Left hindlimb (tissue), 1 donor: ENCODE data around the gene TMEM121B.

Experiments used
- DNase-seq: peaks from one replicate; pipeline ENCODE4 v3.0.0-alpha.2; 2018

Gene TMEM121B

DNA sequence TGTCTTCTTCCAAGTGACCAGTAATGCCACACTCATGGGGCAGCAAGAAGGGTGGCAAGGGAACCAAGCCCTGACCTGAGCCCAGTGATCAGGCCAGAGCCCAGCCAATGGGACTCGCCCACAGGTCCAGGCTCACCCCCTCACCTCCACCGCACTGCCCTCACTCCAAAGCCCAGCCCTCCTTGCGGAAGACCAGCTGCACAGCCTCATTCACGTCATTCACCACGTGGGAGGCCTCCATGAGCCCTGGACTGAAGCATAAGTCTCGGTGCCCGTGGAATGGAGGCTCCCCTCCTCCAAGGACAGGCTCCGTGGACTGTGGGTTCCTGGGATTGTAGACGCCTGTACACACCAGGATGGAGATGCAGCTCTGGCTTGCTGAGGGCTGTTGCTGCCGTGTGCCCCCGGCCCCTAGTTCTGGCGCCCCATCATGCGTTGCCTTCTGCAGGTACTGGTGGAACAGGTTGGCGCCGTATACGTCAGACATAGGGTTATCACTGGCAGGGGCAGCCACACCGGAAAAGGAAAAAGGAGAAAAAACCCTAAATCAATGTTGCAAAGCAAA is 16.8 kb upstream of the TMEM121B start:
- no peak for DNase-seq

DNA sequence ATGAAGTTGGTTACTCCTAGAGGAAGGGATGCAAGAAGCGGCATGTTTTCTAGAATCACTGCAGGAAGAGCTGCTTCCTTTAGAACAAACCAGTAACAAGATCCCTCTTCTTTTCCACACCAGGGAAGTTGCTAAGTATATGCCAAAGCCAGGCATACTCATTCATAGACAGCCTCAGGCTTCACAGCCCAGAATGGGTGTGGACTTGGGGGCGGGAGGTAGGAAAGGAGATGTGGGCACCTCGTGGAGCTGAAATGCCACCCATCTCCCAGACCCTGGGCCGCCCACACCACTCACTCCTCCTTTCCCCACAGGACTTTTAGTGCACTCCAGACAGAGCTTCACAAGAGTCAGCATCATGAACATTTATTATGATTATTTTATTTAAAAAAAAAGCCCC is 16.0 kb upstream of the TMEM121B start:
- no peak for DNase-seq

DNA sequence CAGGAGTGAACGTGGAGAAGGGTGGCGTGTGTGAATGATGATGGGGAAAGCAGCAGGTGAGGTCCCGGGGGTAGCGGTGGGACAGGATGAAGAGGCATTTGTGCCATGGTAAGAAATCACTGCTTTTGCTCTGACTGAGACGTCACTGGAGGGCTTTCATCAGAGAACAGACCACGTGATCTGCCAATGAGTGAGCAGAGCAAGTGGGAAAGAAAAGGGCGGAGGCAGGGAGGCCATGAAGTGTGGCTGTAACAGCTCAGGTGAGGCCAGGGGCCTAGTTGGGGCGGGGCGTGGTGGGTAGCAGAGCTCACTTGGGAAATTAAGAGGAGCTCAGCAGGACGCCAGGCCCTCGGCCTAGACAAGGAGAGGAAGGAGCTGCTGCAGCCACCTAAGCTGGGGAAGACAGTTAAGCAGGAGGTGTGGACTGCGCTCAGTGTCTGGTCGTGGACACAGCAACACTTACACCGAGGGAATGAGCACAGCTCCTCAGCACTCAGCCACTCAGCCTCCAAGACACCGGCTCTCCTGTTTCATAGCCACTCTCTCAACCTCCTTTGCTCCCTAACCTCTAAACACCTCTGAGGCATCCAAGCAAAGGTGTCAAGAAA is 14.1 kb upstream of the TMEM121B start:
- DNase-seq, result no peak

DNA sequence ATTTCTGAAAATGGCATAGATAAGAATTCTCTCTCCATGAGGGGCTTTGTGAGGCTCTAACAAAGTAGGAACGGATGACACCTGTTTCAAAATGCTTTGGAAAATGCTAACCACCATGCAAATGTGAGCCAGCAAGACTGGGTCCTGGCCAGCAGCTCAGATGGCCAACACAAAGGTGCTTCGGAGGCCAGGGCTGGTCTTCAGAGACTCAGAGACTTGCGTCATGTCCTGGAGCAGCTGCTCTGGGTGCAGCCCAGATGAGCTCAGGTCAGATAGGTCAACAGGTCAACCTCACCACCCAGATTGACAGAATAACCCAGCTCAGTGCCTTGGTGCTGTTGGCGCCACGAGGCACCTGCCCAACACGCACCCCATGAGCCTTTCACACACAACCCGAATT is 12.0 kb upstream of the TMEM121B start:
- DNase-seq, result no peak

DNA sequence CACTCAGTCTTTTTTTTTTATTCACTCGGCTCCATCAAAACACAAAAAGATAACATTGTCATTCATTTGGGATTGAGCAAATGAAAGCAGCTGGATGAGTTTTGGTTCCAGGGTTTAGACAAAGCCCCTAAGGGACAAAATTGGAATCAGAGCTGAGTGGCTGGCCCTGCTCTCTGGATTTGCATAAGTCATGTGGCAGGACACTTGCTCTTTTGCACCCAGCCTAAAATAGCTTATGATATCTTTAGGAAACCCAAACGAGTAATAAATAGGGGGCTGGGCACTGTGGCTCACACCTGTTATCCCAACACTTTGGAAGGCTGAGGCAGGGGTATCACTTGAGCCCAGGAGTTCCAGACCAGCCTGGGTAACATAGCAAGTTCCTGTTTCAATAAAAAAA is 11.0 kb upstream of the TMEM121B start:
- no peak for DNase-seq

DNA sequence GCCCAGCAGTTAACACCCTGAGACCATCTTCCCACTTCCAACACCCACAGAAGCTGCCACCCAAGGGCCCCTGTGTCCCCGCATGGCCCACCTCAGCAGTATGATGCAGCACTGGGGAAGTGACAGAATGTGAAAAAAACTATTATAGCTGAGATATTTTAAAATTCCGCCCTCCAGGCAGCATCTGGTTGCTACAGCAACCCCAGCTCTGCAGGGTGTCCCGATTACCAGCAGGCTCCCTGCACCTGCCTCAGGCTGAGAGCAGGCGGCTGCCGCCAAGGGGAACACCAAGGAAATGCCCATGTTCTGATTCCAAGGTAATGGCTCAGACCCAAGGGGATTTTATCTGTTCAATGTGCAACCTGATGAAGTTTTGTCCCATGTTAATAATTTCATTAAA is 10.5 kb upstream of the TMEM121B start:
- DNase-seq, result no peak

DNA sequence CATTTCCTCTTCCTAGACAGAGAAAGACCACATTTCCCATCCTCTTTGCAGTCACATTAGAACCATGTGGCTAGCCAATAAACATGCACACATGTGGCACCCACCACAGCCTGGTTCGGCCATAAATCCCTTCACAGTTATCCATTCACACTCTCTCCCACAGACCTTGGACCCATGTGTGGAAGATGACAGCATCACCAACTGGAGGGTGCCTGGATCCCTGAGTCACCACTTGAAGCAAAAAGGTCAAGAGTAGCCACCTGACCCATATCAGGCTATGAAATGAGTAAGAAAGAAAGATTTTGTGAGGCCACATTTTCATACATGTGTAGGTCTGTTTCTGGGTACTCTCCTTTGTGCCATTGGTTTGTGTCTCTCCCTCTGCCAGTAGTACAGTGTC is 9.0 kb upstream of the TMEM121B start:
- no peak for DNase-seq

DNA sequence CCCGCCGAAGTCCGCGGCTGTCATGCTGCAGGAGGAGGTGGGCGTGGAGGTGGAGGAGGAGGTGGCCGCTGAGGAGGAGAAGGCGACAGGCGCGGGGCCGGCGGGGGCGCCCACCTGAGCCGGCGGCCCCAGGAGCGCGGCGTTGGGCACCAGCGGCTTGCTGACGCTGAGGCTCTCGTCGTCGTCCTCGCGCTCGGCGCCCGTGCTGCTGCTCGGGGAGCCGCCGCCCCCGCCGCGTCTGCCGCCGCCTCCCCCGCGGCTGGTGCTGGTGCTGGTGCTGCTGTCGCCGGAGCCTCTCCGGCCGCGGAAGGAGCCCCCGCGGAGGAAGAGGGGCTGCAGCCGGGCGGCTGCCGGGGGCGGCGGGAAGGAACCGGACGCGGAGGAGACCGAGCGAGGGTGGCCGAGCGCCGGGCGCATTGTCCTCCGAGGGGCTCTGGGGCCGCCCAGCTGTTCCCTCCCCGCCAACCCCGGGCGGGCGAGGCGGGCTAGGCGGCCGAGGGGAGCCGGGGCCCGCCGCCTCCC is 388 bp downstream of the TMEM121B start:
- no peak for DNase-seq

DNA sequence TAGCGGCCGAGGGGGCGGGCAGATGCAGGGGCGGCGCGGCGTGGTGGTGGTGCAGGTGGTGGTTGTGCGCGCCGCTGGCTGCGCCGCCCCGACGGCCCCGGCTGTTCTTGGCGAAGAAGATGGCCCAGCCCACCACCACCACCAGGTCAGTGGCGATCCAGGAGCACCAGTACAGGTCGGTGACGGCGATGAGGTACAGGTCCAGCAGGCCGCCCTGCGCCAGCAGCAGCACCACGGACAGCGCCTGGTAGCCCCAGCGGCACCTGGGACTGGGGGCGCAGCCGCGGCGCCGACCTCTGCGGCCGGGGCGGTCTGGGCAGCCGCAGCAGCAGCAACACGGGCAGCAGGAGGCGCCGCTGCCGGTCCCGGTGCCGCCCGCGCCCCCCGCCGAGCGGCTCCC is 879 bp downstream of the TMEM121B start:
- DNase-seq, result peak; percentile 62

DNA sequence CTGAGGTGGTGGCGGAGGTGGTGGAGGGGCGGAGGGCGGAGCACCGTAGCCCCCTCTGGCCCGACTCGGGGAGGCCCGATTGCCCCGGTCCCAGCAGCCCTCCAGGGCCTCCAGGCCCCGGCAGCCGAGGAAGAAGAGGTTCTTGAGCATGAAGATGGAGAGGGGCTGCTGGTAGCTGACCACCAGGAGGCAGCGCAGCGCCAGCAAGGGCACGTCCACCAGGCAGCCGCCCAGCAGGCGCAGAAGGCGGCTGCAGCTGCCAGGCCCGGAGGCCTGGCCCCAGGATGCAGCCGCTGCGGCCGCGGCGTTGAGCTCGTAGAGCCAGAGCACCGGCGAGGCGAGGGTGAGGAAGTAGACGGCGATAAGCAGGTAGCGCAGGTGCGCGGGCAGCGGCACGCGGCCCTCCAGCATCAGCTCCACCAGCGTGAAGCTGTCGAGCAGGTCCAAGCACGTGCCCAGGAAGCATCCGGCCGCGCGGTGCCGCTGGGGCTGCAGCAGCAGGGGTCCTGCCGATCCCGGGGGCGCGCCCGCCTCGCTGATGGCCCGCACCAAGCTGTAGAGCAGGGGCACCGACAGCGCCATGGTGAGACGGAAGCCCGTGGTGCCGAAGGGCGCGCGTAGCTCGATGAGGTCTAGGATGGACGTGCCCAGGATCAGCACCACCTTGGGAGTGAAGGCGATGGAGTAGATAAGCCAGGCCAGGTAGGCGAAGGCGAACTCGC is 1.5 kb downstream of the TMEM121B start:
- DNase-seq, result no peak

DNA sequence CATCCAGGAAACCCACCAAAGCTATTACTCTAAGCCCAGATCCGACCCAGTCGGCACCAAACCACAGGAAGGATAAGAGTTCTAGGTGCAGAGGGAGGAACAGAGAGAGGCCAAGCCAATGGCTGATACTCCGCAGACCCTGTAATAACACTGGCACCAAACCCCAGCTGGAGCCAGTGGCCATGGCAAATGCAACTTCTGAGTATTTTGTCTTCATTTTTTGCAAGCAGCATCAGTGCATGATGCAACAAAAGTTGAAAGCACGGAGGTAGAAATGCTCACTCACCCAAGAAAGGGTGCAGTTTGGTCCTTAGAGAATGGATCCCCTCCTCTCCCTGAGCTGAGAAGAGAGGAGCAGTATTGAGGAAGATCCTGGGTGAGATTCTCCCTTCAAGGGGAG is 2.8 kb downstream of the TMEM121B start:
- DNase-seq, result no peak

DNA sequence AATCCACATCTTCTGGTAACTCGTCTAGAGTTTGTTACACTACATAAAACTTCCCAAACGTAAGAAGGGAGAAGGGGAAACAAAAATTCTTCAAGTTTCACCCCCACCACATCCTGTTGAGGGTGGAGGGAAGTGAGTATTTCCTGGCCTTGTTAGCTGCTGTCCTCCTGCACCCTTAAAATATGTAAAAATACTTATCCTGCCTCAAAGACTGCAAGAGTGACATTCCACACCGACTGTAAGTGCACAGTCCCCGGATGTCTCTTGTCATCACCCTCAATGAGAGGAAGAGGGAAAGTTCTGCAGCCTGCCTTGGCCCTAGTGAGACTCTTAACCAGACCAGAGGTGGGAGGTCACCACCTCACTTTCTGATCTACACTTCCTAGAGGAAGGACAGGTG is 3.3 kb downstream of the TMEM121B start:
- no peak for DNase-seq

DNA sequence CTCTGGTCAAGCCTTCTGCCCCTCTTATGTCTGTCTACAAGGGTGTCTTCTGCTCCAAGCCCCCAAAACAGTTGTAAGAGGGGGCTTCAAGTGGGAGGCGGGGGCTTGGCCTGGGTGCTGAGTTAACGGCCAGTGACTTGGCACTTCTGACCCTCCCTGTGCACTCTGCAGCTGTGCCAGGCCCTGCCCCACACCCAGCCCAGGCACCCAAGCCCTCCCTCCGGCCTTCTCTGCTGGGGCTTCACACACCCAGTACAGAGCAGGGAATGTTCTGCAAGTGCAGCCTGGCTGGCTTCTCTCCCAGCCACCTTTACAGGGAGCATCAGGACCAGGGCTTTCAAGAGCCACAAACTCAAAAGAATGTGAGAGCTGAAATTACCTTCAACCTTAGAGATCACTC is 3.8 kb downstream of the TMEM121B start:
- DNase-seq, result no peak

DNA sequence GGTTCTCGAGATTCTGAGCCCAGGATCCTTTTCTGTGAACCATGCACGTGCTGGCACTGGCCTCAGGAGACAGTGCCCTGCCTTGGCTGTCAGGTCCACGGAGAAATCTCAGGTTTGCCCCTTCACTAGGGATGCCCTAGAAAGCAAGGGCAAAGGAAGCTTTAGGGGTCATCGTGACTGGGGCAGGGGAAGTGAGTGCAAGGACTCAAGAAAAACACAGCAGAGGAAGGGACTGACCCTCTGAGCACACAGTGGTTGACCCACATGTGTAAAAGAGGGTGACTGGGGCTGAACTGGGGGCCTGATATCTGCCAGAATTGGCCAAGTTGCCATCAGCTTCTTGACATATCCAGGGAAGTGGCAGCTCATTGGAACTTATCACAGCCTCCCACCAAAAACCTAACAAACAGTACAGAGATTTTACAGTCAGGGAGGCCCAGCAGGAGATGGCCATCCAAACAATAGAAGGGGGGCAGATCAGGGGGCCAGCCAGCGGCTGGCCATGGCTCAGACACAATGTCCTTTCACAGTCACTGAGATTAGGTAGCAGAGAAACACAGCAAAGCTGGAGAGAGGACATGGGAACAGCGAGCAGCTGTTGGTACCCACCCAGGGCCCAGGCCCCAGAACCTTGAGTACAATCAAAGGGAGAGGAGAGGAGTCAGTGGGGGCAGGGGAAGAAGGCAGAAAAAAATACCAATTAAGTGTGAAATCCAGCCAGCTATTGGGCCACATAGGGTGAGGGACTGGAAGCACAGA is 4.4 kb downstream of the TMEM121B start:
- no peak for DNase-seq

DNA sequence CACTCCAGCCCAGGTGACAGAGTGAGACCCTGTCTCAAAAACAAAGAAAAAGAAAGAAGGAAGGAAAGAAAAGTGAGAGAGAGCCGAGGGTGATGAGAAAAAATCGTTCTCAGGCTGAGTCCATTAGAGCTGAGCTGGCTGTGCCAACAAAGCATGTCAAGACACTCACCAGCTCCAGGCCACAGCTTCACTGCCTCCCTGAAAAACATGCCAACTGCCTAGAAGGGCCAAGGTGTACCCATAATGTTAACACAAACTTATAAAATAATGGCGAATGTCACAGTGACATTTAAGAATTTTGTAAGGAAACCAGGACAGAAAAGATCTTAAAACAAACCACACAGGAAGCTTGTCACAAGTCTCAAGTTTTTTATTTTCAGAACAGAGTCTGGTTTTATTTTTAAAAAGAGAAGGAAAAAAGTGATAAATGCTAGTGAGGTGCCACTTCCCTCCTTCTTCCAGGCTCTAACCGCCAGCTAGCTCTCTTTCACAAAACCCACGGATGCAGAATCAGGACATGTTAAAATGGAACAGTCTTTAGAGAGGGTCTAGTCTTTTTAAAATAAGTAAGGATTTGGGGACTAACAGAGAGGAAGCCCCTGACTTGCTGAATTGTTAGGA is 5.1 kb downstream of the TMEM121B start:
- no peak for DNase-seq

DNA sequence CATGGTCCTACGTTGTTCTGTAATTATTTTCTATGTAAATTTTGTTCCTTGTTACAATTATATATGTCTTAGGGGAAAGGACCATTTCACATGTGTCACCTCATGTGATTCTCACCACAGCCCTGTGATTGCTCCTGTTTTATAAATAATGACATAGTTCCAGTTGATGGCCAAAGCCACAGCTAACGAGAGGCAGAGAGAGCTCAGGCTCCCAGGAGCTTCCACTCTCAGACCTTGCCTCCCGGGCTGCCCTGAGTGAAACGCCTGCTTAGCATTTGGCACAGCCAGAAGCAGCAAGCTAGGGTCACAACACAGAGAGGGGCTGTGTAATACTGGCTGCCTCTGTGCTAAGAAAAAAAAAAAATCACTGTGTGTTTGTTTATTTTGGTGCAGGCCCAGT is 5.9 kb downstream of the TMEM121B start:
- DNase-seq, result no peak

DNA sequence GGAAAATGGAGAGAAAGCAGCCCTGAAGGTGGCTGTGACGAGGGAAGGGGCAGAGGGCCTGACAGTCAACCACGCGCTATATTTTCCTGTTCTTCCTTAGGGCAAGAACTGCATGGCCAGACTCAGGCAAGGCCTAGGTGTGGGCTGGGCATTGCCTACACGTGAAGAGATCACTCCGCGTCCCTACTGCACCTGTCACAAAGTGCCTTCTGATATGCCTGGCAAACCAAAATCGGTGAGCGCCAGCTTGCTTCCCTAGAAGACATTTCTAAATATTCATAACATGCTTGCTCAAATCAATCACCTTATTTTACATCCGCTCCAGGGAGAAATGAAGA is 6.3 kb downstream of the TMEM121B start:
- no peak for DNase-seq

DNA sequence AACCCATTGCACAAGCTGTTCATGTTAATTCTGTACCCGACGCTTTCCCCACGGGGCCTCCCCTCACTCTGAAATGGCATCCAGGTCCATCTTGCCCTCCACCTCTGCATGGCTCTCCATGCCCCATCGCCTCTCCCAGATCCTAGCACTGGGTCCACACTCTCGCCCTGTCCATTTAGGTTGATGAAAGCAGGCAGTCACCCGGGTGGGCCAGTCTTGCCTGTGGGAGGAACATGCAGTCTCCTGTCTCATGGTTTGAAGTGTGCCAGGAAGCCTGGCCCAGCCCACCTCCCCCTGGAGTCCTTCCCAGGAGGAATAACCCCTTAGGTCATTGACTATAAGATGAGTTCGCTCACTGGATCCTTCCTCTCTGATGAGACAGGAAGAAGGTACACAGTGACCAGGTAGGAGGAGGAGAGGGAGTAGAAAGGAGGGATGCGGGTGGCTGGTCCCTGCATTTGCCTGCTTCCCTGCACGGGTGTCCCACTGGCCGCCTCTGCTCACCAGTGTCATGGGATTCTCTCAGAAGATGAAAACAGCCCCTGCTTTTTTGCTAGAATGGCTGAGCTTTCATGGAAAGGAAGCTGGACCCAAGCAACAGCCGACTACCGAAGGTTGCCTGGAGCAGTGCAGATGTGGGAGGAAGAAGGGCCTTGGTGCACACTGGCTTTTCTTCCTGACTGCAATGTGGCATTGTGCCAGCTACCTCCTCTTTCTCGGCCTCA is 6.8 kb downstream of the TMEM121B start:
- no peak for DNase-seq

DNA sequence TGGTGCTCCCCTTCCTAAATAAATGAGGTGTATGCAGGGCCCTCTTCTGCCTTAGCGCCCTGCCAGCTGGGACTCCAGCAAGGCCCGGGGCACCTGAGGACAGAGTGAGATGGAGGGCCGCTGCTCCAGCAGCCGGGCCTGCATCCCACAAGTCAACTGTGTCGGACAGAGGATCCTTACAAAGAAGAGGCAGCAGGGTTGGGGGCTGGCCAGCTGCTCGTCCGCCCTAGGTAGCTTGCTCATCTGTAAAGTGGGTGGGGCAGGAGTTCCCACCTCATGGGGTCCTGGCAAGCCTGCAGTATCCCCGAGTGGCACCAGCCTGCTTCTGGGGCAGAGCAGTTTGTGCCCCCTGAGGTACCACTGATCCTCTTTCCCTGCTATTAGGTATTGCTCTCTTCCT is 7.6 kb downstream of the TMEM121B start:
- DNase-seq, result no peak

DNA sequence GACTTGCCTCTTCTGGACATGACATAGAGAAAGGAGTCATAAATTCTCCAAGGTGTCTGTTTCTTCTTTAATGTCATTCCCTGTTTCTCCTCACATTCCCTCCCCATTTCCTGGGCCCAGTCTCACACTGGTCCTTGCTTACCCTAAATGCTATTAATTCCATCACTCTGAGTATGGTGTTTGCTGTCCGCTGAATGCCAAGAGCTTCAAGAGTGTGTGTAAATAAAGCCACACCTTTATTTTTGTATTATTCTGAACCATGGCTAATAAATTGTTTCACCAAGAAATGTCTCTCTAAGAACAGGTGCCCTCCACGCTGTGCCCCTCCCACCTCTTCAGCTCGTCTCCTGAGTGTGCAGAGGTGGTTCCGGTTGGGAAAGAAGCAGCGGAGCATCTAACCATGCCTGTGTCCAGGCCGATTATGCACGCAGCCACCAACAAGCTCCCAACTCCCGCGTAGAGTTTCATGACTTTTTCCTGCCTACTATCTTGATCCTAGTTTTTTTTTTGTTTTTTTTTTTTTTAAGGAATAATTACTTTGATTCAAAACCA is 8.6 kb downstream of the TMEM121B start:
- DNase-seq, result no peak

DNA sequence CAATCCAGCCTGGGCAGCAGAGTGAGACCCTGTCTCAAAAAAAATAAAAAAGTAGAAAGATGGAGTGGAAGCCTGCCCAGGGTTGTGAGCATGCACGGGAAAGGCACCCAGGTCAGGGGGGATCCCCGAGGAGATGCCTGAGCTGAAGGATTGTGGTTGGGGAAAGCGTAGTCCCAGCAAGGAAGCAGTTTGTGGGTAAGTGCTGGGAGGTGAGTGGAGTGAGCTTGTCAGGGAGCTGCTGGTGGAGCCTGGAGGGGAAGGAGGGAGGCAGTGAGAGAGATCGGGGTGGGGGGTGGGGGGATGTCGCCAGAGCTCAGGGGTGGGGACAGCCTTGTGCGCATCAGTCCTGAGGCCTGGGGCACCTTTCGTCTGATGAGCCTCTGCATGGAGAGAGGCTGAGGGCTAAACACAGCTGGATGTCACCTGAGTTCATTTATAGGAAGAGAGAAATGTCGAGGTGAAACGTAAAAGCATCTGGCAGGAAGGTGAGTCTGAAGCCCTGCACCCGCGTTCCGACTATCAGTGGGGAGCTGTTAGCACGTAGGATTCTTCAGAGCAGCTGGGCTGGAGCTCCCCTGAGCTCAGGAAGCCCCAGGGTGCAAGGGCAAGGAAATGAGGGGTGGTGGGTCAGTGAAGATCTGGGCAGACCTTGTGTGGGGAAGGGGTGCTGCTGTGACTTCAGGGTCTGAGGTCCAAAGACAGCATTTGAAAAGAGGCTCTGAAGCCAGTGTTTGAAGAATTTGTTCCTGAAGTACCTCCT is 10.2 kb downstream of the TMEM121B start:
- no peak for DNase-seq

DNA sequence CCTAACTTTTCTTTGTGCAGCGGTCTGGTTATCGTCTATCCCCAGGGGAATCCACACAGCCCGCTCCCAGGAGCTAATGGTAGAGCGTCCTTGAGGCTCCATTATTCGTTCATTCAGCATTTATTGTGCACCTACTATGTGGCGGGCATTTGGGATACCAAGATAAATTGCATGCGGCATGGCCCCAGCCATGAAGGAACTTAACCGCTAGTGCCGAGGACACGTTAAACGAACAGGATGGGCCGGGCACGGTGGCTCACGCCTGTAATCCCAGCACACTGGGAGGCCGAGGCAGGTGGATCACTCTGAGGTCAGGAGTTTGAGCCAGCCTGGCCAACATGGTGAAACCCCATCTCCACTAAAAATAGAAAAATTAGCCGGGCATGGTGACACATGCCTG is 11.2 kb downstream of the TMEM121B start:
- DNase-seq, result no peak
